ENCODE measurements around the gene MCRS1. TPM values are rescaled to one million over a fixed set of nuclear protein-coding genes. Genes with fewer than 3 reads are reported as not detected.
"Not testable (repeated sequence)": the region's sequence is repeated elsewhere in the genome, so short reads cannot be mapped to it uniquely, and the experiment has no call there.

The MCRS1 gene
- total RNA-seq, 1 donor from 2014 or later: 33.9 TPM

GRCh38 chr12:49536526-49537071, 31.3 kb downstream of the MCRS1 start:
- H3K36me3 ChIP-seq (ENCODE audit: control insufficient read depth in 3 of 3, insufficient read depth in 3 of 3, low read length in 3 of 3): no peaks in the 10 kb centered on the region
- no peak overlapping the region for H3K27ac ChIP-seq (ENCODE audit: low read depth, low read length)
- H3K4me1 ChIP-seq (ENCODE audit: control insufficient read depth in 3 of 3, insufficient read depth in 3 of 3, low read length in 3 of 3): peaks cover 12% of the 10 kb centered on the region in 3 donors
- H3K27me3 ChIP-seq (ENCODE audit: control insufficient read depth in 3 of 3, insufficient read depth in 3 of 3, low read length in 3 of 3): peaks cover 35 to 42% (median 39%) of the 10 kb centered on the region in 3 donors
- no peak overlapping the region for H3K9ac ChIP-seq (ENCODE audit: low read depth in 1 of 3, low read length in 3 of 3)
- H3K4me3 ChIP-seq (ENCODE audit: low read length in 3 of 3): no peak overlapping the region
- H3K9me3 ChIP-seq (ENCODE audit: control insufficient read depth in 3 of 3, low read length in 3 of 3): no peaks in the 10 kb centered on the region

DNA sequence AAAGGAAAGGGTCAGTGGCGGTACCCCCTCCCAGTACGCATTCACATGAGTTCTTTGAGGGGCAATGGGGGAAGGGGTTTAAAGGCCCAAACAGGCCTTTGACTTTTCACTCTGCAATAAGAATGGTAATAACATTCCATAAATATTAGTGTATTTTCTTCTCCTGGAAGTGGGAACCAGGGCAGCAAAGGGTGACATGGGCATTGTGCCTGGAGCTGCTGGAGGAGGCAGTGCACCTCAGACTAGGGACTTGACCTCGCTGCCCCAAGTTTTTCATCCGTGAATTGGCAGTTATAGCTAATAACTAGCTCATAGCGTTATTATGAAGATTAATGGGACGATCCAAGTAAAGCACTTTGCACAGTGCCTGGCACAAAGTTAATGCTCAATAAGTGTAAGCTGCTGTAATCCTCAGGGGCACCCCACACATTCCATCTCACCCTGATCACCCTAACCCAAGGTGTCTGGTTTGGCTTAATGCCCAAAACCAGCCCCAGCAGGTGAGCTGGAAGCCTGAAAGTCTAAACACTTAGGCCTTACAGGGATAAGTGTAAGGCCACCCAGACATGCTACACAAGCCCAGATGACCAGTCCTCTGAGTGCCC, 31.9 kb downstream of the MCRS1 start:
- Histone ChIP-seq H3K4me3 (ENCODE audit: low read length in 3 of 3) (no peak overlapping the region), H3K36me3 (ENCODE audit: control insufficient read depth in 3 of 3, insufficient read depth in 3 of 3, low read length in 3 of 3) (peaks cover 0 to 3% (median 0%) of the 10 kb centered on the region in 3 donors), H3K9ac (ENCODE audit: low read depth in 1 of 3, low read length in 3 of 3) (no peak overlapping the region), H3K4me1 (ENCODE audit: control insufficient read depth in 3 of 3, insufficient read depth in 3 of 3, low read length in 3 of 3) (peaks cover 12% of the 10 kb centered on the region in 3 donors), H3K27ac (ENCODE audit: low read depth, low read length) (no peak overlapping the region), H3K9me3 (ENCODE audit: control insufficient read depth in 3 of 3, low read length in 3 of 3) (no peaks in the 10 kb centered on the region), H3K27me3 (ENCODE audit: control insufficient read depth in 3 of 3, insufficient read depth in 3 of 3, low read length in 3 of 3) (peaks cover 35 to 39% (median 38%) of the 10 kb centered on the region in 3 donors)

GRCh38 chr12:49534731-49535278, 33.1 kb downstream of the MCRS1 start:
- Histone ChIP-seq H3K9me3 (ENCODE audit: control insufficient read depth in 3 of 3, low read length in 3 of 3) (no peaks in the 10 kb centered on the region), H3K27ac (ENCODE audit: low read depth, low read length) (no peak overlapping the region), H3K27me3 (ENCODE audit: control insufficient read depth in 3 of 3, insufficient read depth in 3 of 3, low read length in 3 of 3) (peaks cover 29 to 34% (median 30%) of the 10 kb centered on the region in 3 donors), H3K9ac (ENCODE audit: low read depth in 1 of 3, low read length in 3 of 3) (no peak overlapping the region), H3K4me3 (ENCODE audit: low read length in 3 of 3) (no peak overlapping the region), H3K4me1 (ENCODE audit: control insufficient read depth in 3 of 3, insufficient read depth in 3 of 3, low read length in 3 of 3) (peaks cover 12% of the 10 kb centered on the region in 3 donors), H3K36me3 (ENCODE audit: control insufficient read depth in 3 of 3, insufficient read depth in 3 of 3, low read length in 3 of 3) (peaks cover 0 to 3% (median 0%) of the 10 kb centered on the region in 3 donors)

- H3K4me3 ChIP-seq (ENCODE audit: low read length in 3 of 3); H3K36me3 ChIP-seq (ENCODE audit: control insufficient read depth in 3 of 3, insufficient read depth in 3 of 3, low read length in 3 of 3); H3K9me3 ChIP-seq (ENCODE audit: control insufficient read depth in 3 of 3, low read length in 3 of 3); H3K9ac ChIP-seq (ENCODE audit: low read depth in 1 of 3, low read length in 3 of 3); H3K27ac ChIP-seq (ENCODE audit: low read depth, low read length): not testable (repeated sequence)
- Histone ChIP-seq H3K4me1 (ENCODE audit: control insufficient read depth in 3 of 3, insufficient read depth in 3 of 3, low read length in 3 of 3) (peaks cover 12% of the 10 kb centered on the region in 3 donors), H3K27me3 (ENCODE audit: control insufficient read depth in 3 of 3, insufficient read depth in 3 of 3, low read length in 3 of 3) (peaks cover 23 to 27% (median 25%) of the 10 kb centered on the region in 3 donors)
Measured at GRCh38 chr12:49534122-49534521, 33.8 kb downstream of the MCRS1 start.

GRCh38 chr12:49533331-49533730, 34.6 kb downstream of the MCRS1 start:
- Histone ChIP-seq H3K9me3 (ENCODE audit: control insufficient read depth in 3 of 3, low read length in 3 of 3) (no peaks in the 10 kb centered on the region), H3K4me3 (ENCODE audit: low read length in 3 of 3) (no peak overlapping the region), H3K9ac (ENCODE audit: low read depth in 1 of 3, low read length in 3 of 3) (peak overlapping the region in 1 of 3 donors; percentile 33), H3K27ac (ENCODE audit: low read depth, low read length) (no peak overlapping the region), H3K36me3 (ENCODE audit: control insufficient read depth in 3 of 3, insufficient read depth in 3 of 3, low read length in 3 of 3) (peaks cover 0 to 3% (median 0%) of the 10 kb centered on the region in 3 donors), H3K4me1 (ENCODE audit: control insufficient read depth in 3 of 3, insufficient read depth in 3 of 3, low read length in 3 of 3) (peaks cover 11% of the 10 kb centered on the region in 3 donors), H3K27me3 (ENCODE audit: control insufficient read depth in 3 of 3, insufficient read depth in 3 of 3, low read length in 3 of 3) (peaks cover 22 to 25% (median 24%) of the 10 kb centered on the region in 3 donors)

GRCh38 chr12:49531745-49532144, 36.2 kb downstream of the MCRS1 start:
- Histone ChIP-seq H3K4me1 (ENCODE audit: control insufficient read depth in 3 of 3, insufficient read depth in 3 of 3, low read length in 3 of 3) (no peaks in the 10 kb centered on the region), H3K9me3 (ENCODE audit: control insufficient read depth in 3 of 3, low read length in 3 of 3) (no peaks in the 10 kb centered on the region), H3K9ac (ENCODE audit: low read depth in 1 of 3, low read length in 3 of 3) (no peak overlapping the region), H3K27ac (ENCODE audit: low read depth, low read length) (no peak overlapping the region), H3K27me3 (ENCODE audit: control insufficient read depth in 3 of 3, insufficient read depth in 3 of 3, low read length in 3 of 3) (peaks cover 7 to 10% (median 9%) of the 10 kb centered on the region in 3 donors), H3K4me3 (ENCODE audit: low read length in 3 of 3) (no peak overlapping the region), H3K36me3 (ENCODE audit: control insufficient read depth in 3 of 3, insufficient read depth in 3 of 3, low read length in 3 of 3) (peaks cover 0 to 7% (median 3%) of the 10 kb centered on the region in 3 donors)

- H3K36me3 ChIP-seq (ENCODE audit: control insufficient read depth in 3 of 3, insufficient read depth in 3 of 3, low read length in 3 of 3): peaks cover 17 to 27% (median 23%) of the 10 kb centered on the region in 3 donors
- H3K9me3 ChIP-seq (ENCODE audit: control insufficient read depth in 3 of 3, low read length in 3 of 3): no peaks in the 10 kb centered on the region
- no peaks in the 10 kb centered on the region for H3K4me1 ChIP-seq (ENCODE audit: control insufficient read depth in 3 of 3, insufficient read depth in 3 of 3, low read length in 3 of 3)
- no peak overlapping the region for H3K9ac ChIP-seq (ENCODE audit: low read depth in 1 of 3, low read length in 3 of 3)
- no peaks in the 10 kb centered on the region for H3K27me3 ChIP-seq (ENCODE audit: control insufficient read depth in 3 of 3, insufficient read depth in 3 of 3, low read length in 3 of 3)
- H3K4me3 ChIP-seq (ENCODE audit: low read length in 3 of 3): no peak overlapping the region
- no peak overlapping the region for H3K27ac ChIP-seq (ENCODE audit: low read depth, low read length)
Measured at GRCh38 chr12:49529414-49529813, 38.5 kb downstream of the MCRS1 start.

- Histone ChIP-seq H3K27me3 (ENCODE audit: control insufficient read depth in 3 of 3, insufficient read depth in 3 of 3, low read length in 3 of 3) (no peaks in the 10 kb centered on the region), H3K36me3 (ENCODE audit: control insufficient read depth in 3 of 3, insufficient read depth in 3 of 3, low read length in 3 of 3) (peaks cover 17 to 35% (median 28%) of the 10 kb centered on the region in 3 donors), H3K9ac (ENCODE audit: low read depth in 1 of 3, low read length in 3 of 3) (no peak overlapping the region), H3K27ac (ENCODE audit: low read depth, low read length) (no peak overlapping the region), H3K4me1 (ENCODE audit: control insufficient read depth in 3 of 3, insufficient read depth in 3 of 3, low read length in 3 of 3) (no peaks in the 10 kb centered on the region), H3K4me3 (ENCODE audit: low read length in 3 of 3) (no peak overlapping the region), H3K9me3 (ENCODE audit: control insufficient read depth in 3 of 3, low read length in 3 of 3) (no peaks in the 10 kb centered on the region)
Measured at GRCh38 chr12:49527361-49528130, 40.4 kb downstream of the MCRS1 start.

DNA sequence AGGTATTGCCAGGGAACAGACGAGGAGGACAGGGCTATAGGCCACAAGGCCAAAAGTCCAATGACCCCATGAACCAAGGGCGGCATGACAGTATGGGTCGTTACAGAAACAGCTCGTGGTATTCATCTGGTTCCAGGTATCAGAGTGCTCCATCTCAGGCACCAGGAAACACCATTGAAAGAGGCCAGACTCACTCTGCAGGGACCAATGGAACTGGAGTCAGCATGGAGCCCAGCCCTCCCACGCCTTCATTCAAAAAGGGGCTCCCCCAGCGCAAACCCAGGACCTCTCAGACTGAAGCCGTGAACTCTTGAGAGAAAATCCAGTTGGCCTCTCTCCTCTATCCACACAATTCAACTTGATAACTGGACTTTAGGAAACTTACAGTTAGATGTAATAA, 42.0 kb downstream of the MCRS1 start:
- Histone ChIP-seq H3K9me3 (ENCODE audit: control insufficient read depth in 3 of 3, low read length in 3 of 3) (no peaks in the 10 kb centered on the region), H3K4me1 (ENCODE audit: control insufficient read depth in 3 of 3, insufficient read depth in 3 of 3, low read length in 3 of 3) (no peaks in the 10 kb centered on the region), H3K27ac (ENCODE audit: low read depth, low read length) (no peak overlapping the region), H3K9ac (ENCODE audit: low read depth in 1 of 3, low read length in 3 of 3) (no peak overlapping the region), H3K4me3 (ENCODE audit: low read length in 3 of 3) (no peak overlapping the region), H3K27me3 (ENCODE audit: control insufficient read depth in 3 of 3, insufficient read depth in 3 of 3, low read length in 3 of 3) (no peaks in the 10 kb centered on the region), H3K36me3 (ENCODE audit: control insufficient read depth in 3 of 3, insufficient read depth in 3 of 3, low read length in 3 of 3) (peaks cover 17 to 35% (median 29%) of the 10 kb centered on the region in 3 donors)

Measured in skeletal muscle tissue (tissue), 4 donors.